CD8-positive, alpha-beta memory T cell (primary cell): ENCODE results near the gene ATP7A. TPM values are rescaled to one million over a fixed set of nuclear protein-coding genes. Genes with fewer than 3 reads are reported as not detected.

Experiments
- CTCF ChIA-PET: fragments of 350-600 bp; sonication (Branson Sonifier 250); formaldehyde crosslinking; loops from one replicate; lab custom pipeline; 2021; ENCODE audit warnings: antibody characterized with exemption; lab: Charles Lee
- POLR2A ChIA-PET: fragments of 350-600 bp; sonication (Branson Sonifier 250); formaldehyde crosslinking; loops from one replicate; lab custom pipeline; 2021; ENCODE audit warnings: antibody characterized with exemption; lab: Charles Lee
- DNase-seq, 5 donors: peaks; one replicate each; pipeline versions ENCODE4 v3.0.0 to v3.0.0-alpha.2; 2020 to 2022; ENCODE audit warnings: mixed read lengths in 1 of 5
- H3K27ac ChIP-seq: one replicate; pipeline ENCODE4 v1.7.0; 2013; ENCODE audit warnings: low read depth, mild to moderate bottlenecking, low read length, moderate library complexity
- H3K27me3 ChIP-seq: 2 replicates; pipeline ENCODE4 v1.7.0; 2013; ENCODE audit warnings: low read length, mild to moderate bottlenecking; ENCODE audit not compliant: insufficient read depth, poor library complexity, severe bottlenecking
- H3K36me3 ChIP-seq: 2 replicates; pipeline ENCODE4 v1.7.0; 2013; ENCODE audit warnings: mild to moderate bottlenecking, low read length, moderate library complexity; ENCODE audit not compliant: insufficient read depth
- H3K4me1 ChIP-seq: 2 replicates; pipeline ENCODE4 v1.7.0; 2013; ENCODE audit warnings: mild to moderate bottlenecking, low read length, moderate library complexity; ENCODE audit not compliant: insufficient read depth
- H3K4me3 ChIP-seq: 2 replicates; pipeline ENCODE4 v1.7.0; 2013; ENCODE audit warnings: mild to moderate bottlenecking, low read length
- H3K9me3 ChIP-seq: 2 replicates; pipeline ENCODE4 v1.7.0; 2013; ENCODE audit warnings: mild to moderate bottlenecking, low read length
- H3K27ac Mint-ChIP-seq, 8 donors: one replicate each; pipeline ENCODE4 v1.8.0; 2020 to 2021; ENCODE audit warnings: mixed read lengths in 8 of 8, mild to moderate bottlenecking in 6 of 8, inconsistent platforms in 3 of 8, moderate library complexity in 3 of 8
- H3K27me3 Mint-ChIP-seq, 2 donors: one replicate each; pipeline ENCODE4 v1.8.0; 2020 to 2021; ENCODE audit warnings: mixed read lengths in 2 of 2, mild to moderate bottlenecking in 1 of 2, moderate library complexity in 1 of 2
- H3K36me3 Mint-ChIP-seq, 3 donors: one replicate each; pipeline ENCODE4 v1.8.0; 2020 to 2021; ENCODE audit warnings: mixed read lengths in 3 of 3, inconsistent platforms in 1 of 3, mild to moderate bottlenecking in 1 of 3
- H3K4me1 Mint-ChIP-seq, 3 donors: one replicate each; pipeline ENCODE4 v1.8.0; 2020 to 2021; ENCODE audit warnings: mixed read lengths in 3 of 3, inconsistent platforms in 1 of 3, mild to moderate bottlenecking in 1 of 3
- H3K4me3 Mint-ChIP-seq, 7 donors: one replicate each; pipeline ENCODE4 v1.8.0; 2020 to 2021; ENCODE audit warnings: mixed read lengths in 7 of 7, mild to moderate bottlenecking in 6 of 7, moderate library complexity in 4 of 7, inconsistent platforms in 2 of 7
- H3K9me3 Mint-ChIP-seq, 5 donors: one replicate each; pipeline ENCODE4 v1.8.0; 2020 to 2022; ENCODE audit warnings: mixed read lengths in 5 of 5, mild to moderate bottlenecking in 3 of 5, moderate library complexity in 2 of 5, inconsistent platforms in 1 of 5
- polyA plus RNA-seq: library from polyadenylated mRNA; unstranded; fragments of 300-500 nt; fragmentation: Illumina TruSeq; gene quantifications from one replicate; pipeline ENCODE4 v1.2.3, GENCODE V29; 2021
- total RNA-seq, 2 experiments: library from RNA; stranded (reverse); gene quantifications; one replicate each; pipeline ENCODE4 v1.2.3, GENCODE V29; 2021

Gene ATP7A
- total and polyA plus RNA-seq, 3 experiments from 2014 or later, result 4.6 to 6.5 (median 5.8) TPM

DNA sequence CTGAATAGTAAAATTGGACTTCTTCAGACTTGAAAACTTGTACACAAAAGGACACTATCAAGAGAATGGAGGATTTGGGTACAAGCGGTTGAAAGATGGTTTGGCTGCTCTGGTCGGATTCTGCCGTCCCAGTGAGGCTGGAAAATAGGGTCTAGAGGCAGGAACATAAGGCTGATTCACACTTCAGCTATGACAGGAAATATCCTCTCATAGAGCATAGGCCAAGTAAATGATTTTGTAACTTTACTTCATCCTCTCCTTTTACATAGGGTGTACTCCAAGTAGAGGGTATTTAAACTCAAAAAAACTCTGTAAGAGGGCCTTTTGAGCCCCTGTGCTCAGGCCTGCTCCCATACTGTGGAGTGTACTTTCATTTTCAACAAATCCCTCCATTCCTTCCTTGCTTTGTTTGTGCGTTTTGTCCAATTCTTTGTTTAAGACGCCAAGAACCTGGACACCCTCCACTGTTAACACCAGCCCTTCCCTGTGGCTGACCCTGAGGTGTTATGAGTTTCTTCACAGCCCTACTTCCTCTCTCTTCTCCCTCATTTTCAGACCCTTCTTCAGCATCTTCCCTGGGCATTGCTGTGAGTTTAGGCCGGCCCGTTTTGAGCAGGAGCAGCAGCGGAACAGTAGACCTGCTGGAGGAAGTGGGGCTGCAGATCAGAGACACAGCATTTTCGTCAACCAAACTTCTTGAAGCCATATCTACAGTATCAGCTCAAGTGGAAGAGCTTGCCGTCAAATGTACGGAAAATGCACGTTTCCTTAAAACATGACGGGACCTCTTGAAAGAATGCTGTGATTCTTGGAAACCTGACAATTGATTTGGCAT, 51.8 kb downstream of the ATP7A start:
- Mint-ChIP-seq H3K36me3 (peaks cover 0 to 24% (median 4%) of the 10 kb centered on the region in 3 donors), H3K27ac (peak overlapping the region; percentile 14 to 86 (median 76)), H3K4me1 (peaks cover 20 to 50% (median 32%) of the 10 kb centered on the region in 3 donors), H3K9me3 (no peaks in the 10 kb centered on the region), H3K4me3 (peak overlapping the region; percentile 9 to 80 (median 68)), H3K27me3 (no peaks in the 10 kb centered on the region)
- no peak overlapping the region for H3K27ac ChIP-seq
- no peaks in the 10 kb centered on the region for H3K36me3 ChIP-seq
- H3K4me1 ChIP-seq, result no peaks in the 10 kb centered on the region
- peak in 1 of 5 donors; percentile 21 for DNase-seq
- CTCF ChIA-PET, result no interaction called here
- no peak overlapping the region for H3K4me3 ChIP-seq
- no peaks in the 10 kb centered on the region for H3K9me3 ChIP-seq
- H3K27me3 ChIP-seq, result no peaks in the 10 kb centered on the region
- POLR2A ChIA-PET, result no interaction called here

GRCh38 chrX:77966361-77966760, 55.9 kb downstream of the ATP7A start:
- Mint-ChIP-seq H3K4me1 (peaks cover 15 to 27% (median 23%) of the 10 kb centered on the region in 3 donors), H3K36me3 (peaks cover 0 to 23% (median 4%) of the 10 kb centered on the region in 3 donors), H3K9me3 (no peaks in the 10 kb centered on the region), H3K27me3 (peaks cover 0 to 1% of the 10 kb centered on the region in 2 donors), H3K27ac (no peak overlapping the region), H3K4me3 (no peak overlapping the region)
- CTCF ChIA-PET, result no interaction called here
- Histone ChIP-seq H3K4me3 (no peak overlapping the region), H3K36me3 (no peaks in the 10 kb centered on the region), H3K4me1 (no peaks in the 10 kb centered on the region), H3K9me3 (no peaks in the 10 kb centered on the region), H3K27me3 (no peaks in the 10 kb centered on the region), H3K27ac (no peak overlapping the region)
- DNase-seq, result no peak
- POLR2A ChIA-PET, result no interaction called here

- peaks cover 0 to 1% of the 10 kb centered on the region in 2 donors for H3K27me3 Mint-ChIP-seq
- no peaks in the 10 kb centered on the region for H3K9me3 Mint-ChIP-seq
- H3K4me3 Mint-ChIP-seq, result no peak overlapping the region
- no peak overlapping the region for H3K27ac ChIP-seq
- DNase-seq, result no peak
- CTCF ChIA-PET, result no interaction called here
- H3K27me3 ChIP-seq, result no peaks in the 10 kb centered on the region
- no peaks in the 10 kb centered on the region for H3K36me3 ChIP-seq
- no peaks in the 10 kb centered on the region for H3K4me1 ChIP-seq
- POLR2A ChIA-PET, result no interaction called here
- H3K27ac Mint-ChIP-seq, result peak overlapping the region in 1 of 8 donors; percentile 52
- peaks cover 7 to 14% (median 11%) of the 10 kb centered on the region in 3 donors for H3K4me1 Mint-ChIP-seq
- peaks cover 0 to 26% (median 4%) of the 10 kb centered on the region in 3 donors for H3K36me3 Mint-ChIP-seq
- H3K9me3 ChIP-seq, result no peaks in the 10 kb centered on the region
- no peak overlapping the region for H3K4me3 ChIP-seq
Measured at GRCh38 chrX:77967631-77968030, 57.1 kb downstream of the ATP7A start.

DNA sequence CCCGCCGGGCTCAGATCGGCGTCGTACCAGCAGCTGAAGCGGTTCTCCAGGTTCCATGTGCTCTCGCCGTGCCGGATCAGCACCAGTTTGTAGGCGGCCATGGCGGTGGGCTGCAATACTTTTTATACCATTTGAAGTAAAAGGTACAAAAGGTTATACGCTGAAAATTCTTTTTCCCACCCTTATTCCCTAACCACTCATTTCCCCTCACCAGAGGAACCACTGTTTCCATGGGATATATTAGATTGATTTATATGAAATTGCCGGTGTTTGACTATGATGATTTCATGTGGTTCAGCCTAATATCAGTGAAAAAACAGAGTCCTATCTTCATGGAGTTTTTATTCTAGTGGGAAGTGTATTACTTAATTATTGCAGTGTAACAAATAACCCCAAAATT, 59.0 kb downstream of the ATP7A start, which contains the start of gene PGAM4:
Gene PGAM4 (minus strand): TSS at position 101 of the 400 bp plus-strand sequence. CDS start 0 bp downstream, at position 101.
- ChIA-PET CTCF (no interaction called here), POLR2A (no interaction called here)
- no peak within 1 kb of the TSS for H3K27ac ChIP-seq

DNA sequence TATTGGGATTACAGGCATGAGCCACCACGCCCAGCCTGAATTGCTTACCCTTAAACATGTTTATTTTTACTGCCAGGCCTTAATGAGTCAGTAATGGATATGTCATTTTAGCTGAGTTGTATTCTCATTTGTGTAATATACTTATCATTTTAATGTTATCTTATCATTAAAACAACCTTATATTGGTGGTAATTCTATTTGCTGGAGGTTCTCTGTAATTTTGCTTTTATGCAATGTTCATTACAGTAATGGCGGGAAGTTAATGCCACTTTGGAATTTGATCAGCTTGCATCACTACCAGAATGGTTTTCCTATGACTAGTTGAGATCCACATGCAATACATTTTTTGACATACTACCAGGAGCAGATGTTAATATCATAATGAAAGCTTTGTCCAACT, 65.3 kb downstream of the ATP7A start:
- CTCF ChIA-PET, result no interaction called here
- no peak overlapping the region for H3K27ac Mint-ChIP-seq

More for the DNA sequence above, 59.0 kb downstream of the ATP7A start, which contains the start of gene PGAM4:
- Mint-ChIP-seq H3K36me3 (peaks cover 0 to 28% (median 5%) of the 10 kb centered on the region in 3 donors), H3K27ac (peak within 1 kb of the TSS in 1 of 8 donors; percentile 34), H3K27me3 (peaks cover 0 to 1% of the 10 kb centered on the region in 2 donors), H3K4me1 (peaks cover 4 to 13% (median 10%) of the 10 kb centered on the region in 3 donors), H3K9me3 (no peaks in the 10 kb centered on the region), H3K4me3 (no peak within 1 kb of the TSS)
- no peaks in the 10 kb centered on the region for H3K36me3 ChIP-seq
- no peak within 1 kb of the TSS for H3K4me3 ChIP-seq
- H3K27me3 ChIP-seq, result no peaks in the 10 kb centered on the region
- H3K9me3 ChIP-seq, result no peaks in the 10 kb centered on the region
- H3K4me1 ChIP-seq, result no peaks in the 10 kb centered on the region
- no peak for DNase-seq

GRCh38 chrX:77977095-77977494, 66.6 kb downstream of the ATP7A start:
- no peaks in the 10 kb centered on the region for H3K36me3 ChIP-seq
- no peaks in the 10 kb centered on the region for H3K27me3 ChIP-seq
- Mint-ChIP-seq H3K4me1 (no peaks in the 10 kb centered on the region), H3K9me3 (no peaks in the 10 kb centered on the region), H3K4me3 (no peak overlapping the region), H3K36me3 (peaks cover 0 to 30% (median 3%) of the 10 kb centered on the region in 3 donors), H3K27me3 (peaks cover 0 to 3% of the 10 kb centered on the region in 2 donors), H3K27ac (no peak overlapping the region)
- H3K9me3 ChIP-seq, result no peaks in the 10 kb centered on the region
- no peak overlapping the region for H3K27ac ChIP-seq
- ChIA-PET POLR2A (no interaction called here), CTCF (no interaction called here)
- H3K4me1 ChIP-seq, result no peaks in the 10 kb centered on the region
- no peak overlapping the region for H3K4me3 ChIP-seq
- DNase-seq, result no peak

More for the DNA sequence above, 65.3 kb downstream of the ATP7A start:
- Mint-ChIP-seq H3K9me3 (no peaks in the 10 kb centered on the region), H3K36me3 (peaks cover 0 to 34% (median 3%) of the 10 kb centered on the region in 3 donors), H3K27me3 (peaks cover 0 to 3% of the 10 kb centered on the region in 2 donors), H3K4me3 (no peak overlapping the region), H3K4me1 (peaks cover 0 to 2% (median 0%) of the 10 kb centered on the region in 3 donors)
- POLR2A ChIA-PET, result no interaction called here
- no peak for DNase-seq
- Histone ChIP-seq H3K36me3 (no peaks in the 10 kb centered on the region), H3K27ac (no peak overlapping the region), H3K9me3 (no peaks in the 10 kb centered on the region), H3K4me1 (no peaks in the 10 kb centered on the region), H3K27me3 (no peaks in the 10 kb centered on the region), H3K4me3 (no peak overlapping the region)

GRCh38 chrX:77977518-77977917, 67.0 kb downstream of the ATP7A start:
- no peak for DNase-seq
- peaks cover 0 to 3% of the 10 kb centered on the region in 2 donors for H3K27me3 Mint-ChIP-seq
- H3K27ac ChIP-seq, result no peak overlapping the region
- no peaks in the 10 kb centered on the region for H3K9me3 ChIP-seq
- no peak overlapping the region for H3K4me3 ChIP-seq
- H3K4me1 Mint-ChIP-seq, result no peaks in the 10 kb centered on the region
- no peaks in the 10 kb centered on the region for H3K4me1 ChIP-seq
- H3K36me3 Mint-ChIP-seq, result peaks cover 0 to 29% (median 3%) of the 10 kb centered on the region in 3 donors
- H3K4me3 Mint-ChIP-seq, result no peak overlapping the region
- no peaks in the 10 kb centered on the region for H3K36me3 ChIP-seq
- H3K27me3 ChIP-seq, result no peaks in the 10 kb centered on the region
- ChIA-PET CTCF (no interaction called here), POLR2A (no interaction called here)
- no peak overlapping the region for H3K27ac Mint-ChIP-seq
- no peaks in the 10 kb centered on the region for H3K9me3 Mint-ChIP-seq

GRCh38 chrX:77979870-77980269, 69.4 kb downstream of the ATP7A start:
- ChIA-PET POLR2A (no interaction called here), CTCF (no interaction called here)
- no peak for DNase-seq
- no peak overlapping the region for H3K27ac Mint-ChIP-seq
- Histone ChIP-seq H3K27me3 (no peaks in the 10 kb centered on the region), H3K4me1 (no peaks in the 10 kb centered on the region), H3K36me3 (no peaks in the 10 kb centered on the region), H3K27ac (no peak overlapping the region), H3K9me3 (no peaks in the 10 kb centered on the region), H3K4me3 (no peak overlapping the region)
- no peaks in the 10 kb centered on the region for H3K9me3 Mint-ChIP-seq
- no peaks in the 10 kb centered on the region for H3K4me1 Mint-ChIP-seq
- peaks cover 0 to 5% of the 10 kb centered on the region in 2 donors for H3K27me3 Mint-ChIP-seq
- no peak overlapping the region for H3K4me3 Mint-ChIP-seq
- peaks cover 0 to 19% (median 0%) of the 10 kb centered on the region in 3 donors for H3K36me3 Mint-ChIP-seq
